ENCODE results near the gene AUTS2.

AUTS2 gene

DNA sequence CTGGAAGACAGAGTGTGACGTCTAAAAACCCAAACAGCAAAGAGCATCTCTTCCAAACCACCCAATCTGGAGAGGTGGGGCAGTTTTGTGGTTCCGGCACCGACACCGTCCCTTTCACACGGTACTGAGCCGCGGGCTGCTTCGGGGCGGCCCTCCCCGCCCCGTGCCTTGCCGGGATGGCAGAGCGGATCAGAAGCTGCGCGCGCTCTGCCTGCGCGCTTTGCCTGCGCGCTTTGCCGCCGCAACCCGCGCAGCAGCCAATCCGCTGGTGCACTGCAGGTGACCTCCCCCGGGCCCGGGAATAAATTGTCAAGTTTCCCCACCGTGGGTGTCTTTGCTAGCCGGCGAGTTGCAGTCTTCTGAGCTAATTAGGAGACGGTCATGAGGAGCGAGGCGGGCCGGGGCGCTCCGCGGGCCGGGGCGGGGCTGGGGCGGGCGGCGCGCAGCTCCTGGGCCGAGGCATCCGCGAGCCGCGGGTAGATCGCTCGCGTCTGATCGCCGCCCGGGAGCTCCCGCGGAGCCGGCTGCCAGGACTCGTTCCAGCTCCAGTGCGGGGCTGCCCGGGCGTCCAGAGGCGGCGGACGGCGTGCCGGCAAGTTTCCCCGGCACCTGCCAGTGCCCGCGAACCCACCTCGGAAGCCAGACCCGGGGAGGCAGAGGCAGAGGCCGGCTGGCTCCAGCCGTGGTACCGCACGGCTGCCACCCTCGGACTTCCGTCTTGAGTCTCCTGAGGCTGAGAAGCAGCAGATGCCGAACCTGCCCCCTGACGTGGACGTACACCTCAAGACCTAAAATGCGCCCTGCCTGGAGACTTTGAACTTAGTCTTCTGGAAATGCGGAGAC is 997.7 kb downstream of the AUTS2 start:
- H3K9ac ChIP-seq (ENCODE audit: low read length in 2 of 2), result no peak overlapping the region
- no peaks in the 10 kb centered on the region for H3K36me3 ChIP-seq (ENCODE audit: control insufficient read depth in 2 of 2, insufficient read depth in 2 of 2, low read length in 2 of 2)
- H3K9me3 ChIP-seq (ENCODE audit: control insufficient read depth in 2 of 2, low read length in 2 of 2), result no peaks in the 10 kb centered on the region
- no peak overlapping the region for H3K27ac ChIP-seq (ENCODE audit: low read length)
- no peaks in the 10 kb centered on the region for H3K27me3 ChIP-seq (ENCODE audit: control insufficient read depth in 1 of 2, insufficient read depth in 2 of 2, low read length in 2 of 2)
- H3K4me1 ChIP-seq (ENCODE audit: control insufficient read depth, insufficient read depth, low read length), result peaks cover 10% of the 10 kb centered on the region
- peak overlapping the region; percentile 37 to 63 for H3K4me3 ChIP-seq (ENCODE audit: low read length in 2 of 2)

DNA sequence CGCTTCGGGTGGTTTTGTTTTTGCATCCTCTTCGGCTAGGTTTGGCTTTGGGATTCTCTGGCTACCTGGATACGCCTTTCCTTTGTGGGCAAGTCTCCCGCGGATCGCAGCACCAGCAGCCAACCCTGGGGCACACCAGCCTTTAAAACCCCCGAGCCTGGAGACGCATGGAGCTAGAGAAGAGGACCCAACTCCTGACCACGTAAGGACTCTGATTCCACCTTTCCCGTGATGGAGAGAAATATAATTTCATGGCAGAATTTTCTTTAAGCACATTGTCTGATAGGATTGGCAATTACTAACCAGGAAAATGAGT is 998.3 kb downstream of the AUTS2 start:
- Histone ChIP-seq H3K9ac (ENCODE audit: low read length in 2 of 2) (no peak overlapping the region), H3K4me3 (ENCODE audit: low read length in 2 of 2) (peak overlapping the region; percentile 15 to 63), H3K9me3 (ENCODE audit: control insufficient read depth in 2 of 2, low read length in 2 of 2) (no peaks in the 10 kb centered on the region), H3K27me3 (ENCODE audit: control insufficient read depth in 1 of 2, insufficient read depth in 2 of 2, low read length in 2 of 2) (no peaks in the 10 kb centered on the region), H3K27ac (ENCODE audit: low read length) (no peak overlapping the region), H3K36me3 (ENCODE audit: control insufficient read depth in 2 of 2, insufficient read depth in 2 of 2, low read length in 2 of 2) (no peaks in the 10 kb centered on the region), H3K4me1 (ENCODE audit: control insufficient read depth, insufficient read depth, low read length) (peaks cover 10% of the 10 kb centered on the region)

DNA sequence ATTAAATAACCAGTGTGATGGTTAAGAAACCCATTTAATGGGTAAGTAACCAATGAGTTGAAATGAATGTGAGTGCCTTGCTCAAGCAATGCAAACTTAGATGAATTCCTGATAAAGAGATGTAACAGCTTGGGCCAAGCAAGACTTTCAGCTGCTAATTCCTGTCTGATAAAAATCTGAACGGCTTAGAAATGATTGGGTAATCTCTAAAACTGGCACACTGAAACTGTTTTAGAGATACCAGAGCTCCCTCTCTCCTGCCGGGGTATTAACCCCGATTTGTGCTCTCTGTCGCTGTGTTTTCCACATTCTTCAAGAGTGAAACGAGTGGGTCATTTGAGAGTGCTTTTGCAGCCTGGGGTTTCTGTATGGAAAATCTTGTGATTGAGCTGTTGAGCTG is 998.8 kb downstream of the AUTS2 start:
- H3K27ac ChIP-seq (ENCODE audit: low read length), result no peak overlapping the region
- H3K9ac ChIP-seq (ENCODE audit: low read length in 2 of 2), result no peak overlapping the region

DNA sequence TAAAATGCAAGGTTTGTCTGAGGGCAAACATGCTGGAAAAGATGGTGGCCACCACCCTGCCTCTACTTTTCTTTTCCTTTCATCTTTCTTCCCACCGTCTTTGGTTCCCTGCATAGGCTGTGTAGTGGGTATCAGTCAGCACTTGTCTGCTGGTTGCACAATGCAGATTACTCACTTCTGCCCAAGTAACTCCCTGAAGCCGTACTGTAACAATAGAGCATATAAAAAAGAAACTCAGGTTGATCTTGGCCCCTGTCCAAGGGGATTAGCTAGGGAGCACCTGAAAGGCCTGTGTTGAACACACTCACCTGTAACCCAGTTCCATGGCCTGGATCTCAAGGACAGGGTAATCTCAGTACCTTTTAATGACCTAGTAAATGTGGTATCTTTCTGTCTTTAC is 1000.7 kb downstream of the AUTS2 start:
- Histone ChIP-seq H3K27ac (ENCODE audit: low read length) (no peak overlapping the region), H3K4me3 (ENCODE audit: low read length in 2 of 2) (no peak overlapping the region), H3K27me3 (ENCODE audit: control insufficient read depth in 1 of 2, insufficient read depth in 2 of 2, low read length in 2 of 2) (no peaks in the 10 kb centered on the region), H3K9ac (ENCODE audit: low read length in 2 of 2) (no peak overlapping the region), H3K36me3 (ENCODE audit: control insufficient read depth in 2 of 2, insufficient read depth in 2 of 2, low read length in 2 of 2) (no peaks in the 10 kb centered on the region), H3K9me3 (ENCODE audit: control insufficient read depth in 2 of 2, low read length in 2 of 2) (peaks cover 0 to under 1% of the 10 kb centered on the region in 2 donors), H3K4me1 (ENCODE audit: control insufficient read depth, insufficient read depth, low read length) (peaks cover 10% of the 10 kb centered on the region)

More for the DNA sequence above, 998.8 kb downstream of the AUTS2 start:
- Histone ChIP-seq H3K27me3 (ENCODE audit: control insufficient read depth in 1 of 2, insufficient read depth in 2 of 2, low read length in 2 of 2) (no peaks in the 10 kb centered on the region), H3K4me1 (ENCODE audit: control insufficient read depth, insufficient read depth, low read length) (peaks cover 10% of the 10 kb centered on the region), H3K36me3 (ENCODE audit: control insufficient read depth in 2 of 2, insufficient read depth in 2 of 2, low read length in 2 of 2) (no peaks in the 10 kb centered on the region), H3K4me3 (ENCODE audit: low read length in 2 of 2) (no peak overlapping the region), H3K9me3 (ENCODE audit: control insufficient read depth in 2 of 2, low read length in 2 of 2) (no peaks in the 10 kb centered on the region)

DNA sequence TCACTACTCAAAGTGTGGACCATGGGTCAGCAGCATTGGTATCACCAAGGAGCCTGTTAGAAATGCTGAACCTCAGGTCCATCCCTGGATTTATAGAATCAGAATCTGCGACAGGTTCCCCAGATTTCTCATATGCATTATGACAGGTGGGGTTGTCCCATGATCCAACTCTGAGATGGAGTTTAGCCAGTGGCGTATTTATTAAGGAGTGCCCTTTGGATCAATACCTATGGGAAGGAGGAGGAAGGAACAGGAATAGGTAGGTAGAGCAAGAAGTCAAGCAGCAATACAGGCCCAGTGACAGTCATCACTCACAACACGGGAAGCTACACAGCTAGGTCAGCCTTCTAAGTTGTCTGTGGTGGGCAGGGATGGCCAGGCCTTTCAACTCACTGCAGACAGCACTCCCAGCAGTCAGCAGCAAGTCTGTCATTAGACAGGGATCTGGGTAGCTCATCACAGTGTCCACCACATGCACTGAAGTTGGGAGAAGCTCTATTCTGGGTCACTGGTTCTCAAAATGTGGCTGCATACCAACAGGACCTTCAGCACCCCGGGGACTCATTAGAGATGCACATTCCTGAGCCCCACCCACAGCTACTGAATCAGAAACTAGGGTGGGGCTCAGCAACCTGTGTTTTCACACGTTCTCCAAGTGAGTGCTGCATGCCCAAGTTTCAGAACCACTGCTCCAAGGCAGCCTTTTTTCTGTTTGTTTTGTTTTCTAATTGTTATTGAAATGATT is 1001.3 kb downstream of the AUTS2 start:
- H3K4me1 ChIP-seq (ENCODE audit: control insufficient read depth, insufficient read depth, low read length), result peaks cover 10% of the 10 kb centered on the region
- H3K9me3 ChIP-seq (ENCODE audit: control insufficient read depth in 2 of 2, low read length in 2 of 2), result peaks cover 0 to 7% of the 10 kb centered on the region in 2 donors
- H3K27me3 ChIP-seq (ENCODE audit: control insufficient read depth in 1 of 2, insufficient read depth in 2 of 2, low read length in 2 of 2), result no peaks in the 10 kb centered on the region
- H3K27ac ChIP-seq (ENCODE audit: low read length), result no peak overlapping the region
- no peak overlapping the region for H3K9ac ChIP-seq (ENCODE audit: low read length in 2 of 2)
- H3K36me3 ChIP-seq (ENCODE audit: control insufficient read depth in 2 of 2, insufficient read depth in 2 of 2, low read length in 2 of 2), result no peaks in the 10 kb centered on the region
- no peak overlapping the region for H3K4me3 ChIP-seq (ENCODE audit: low read length in 2 of 2)

DNA sequence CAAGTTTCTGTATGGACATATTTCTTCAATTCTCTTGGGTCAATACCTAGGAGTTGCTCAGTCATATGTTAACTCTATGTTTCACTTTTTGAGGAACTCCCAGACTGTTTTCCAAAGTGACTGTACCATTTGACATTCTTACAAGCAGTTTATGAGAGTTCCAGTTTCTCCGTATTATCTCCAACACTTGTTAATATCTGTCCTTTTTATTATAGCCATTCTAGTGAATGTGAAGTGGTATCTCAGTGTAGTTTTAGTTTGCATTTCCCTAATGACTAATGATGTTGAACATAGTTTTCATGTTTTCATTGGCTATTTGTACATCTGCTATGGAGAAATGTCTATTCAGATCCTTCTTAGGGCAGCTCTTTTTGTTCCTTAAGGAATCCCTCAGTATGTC is 1002.7 kb downstream of the AUTS2 start:
- no peak overlapping the region for H3K27ac ChIP-seq (ENCODE audit: low read length)
- H3K4me3 ChIP-seq (ENCODE audit: low read length in 2 of 2), result no peak overlapping the region
- peaks cover 0 to 7% of the 10 kb centered on the region in 2 donors for H3K9me3 ChIP-seq (ENCODE audit: control insufficient read depth in 2 of 2, low read length in 2 of 2)
- no peaks in the 10 kb centered on the region for H3K36me3 ChIP-seq (ENCODE audit: control insufficient read depth in 2 of 2, insufficient read depth in 2 of 2, low read length in 2 of 2)
- H3K4me1 ChIP-seq (ENCODE audit: control insufficient read depth, insufficient read depth, low read length), result peaks cover 5% of the 10 kb centered on the region
- H3K9ac ChIP-seq (ENCODE audit: low read length in 2 of 2), result no peak overlapping the region
- no peaks in the 10 kb centered on the region for H3K27me3 ChIP-seq (ENCODE audit: control insufficient read depth in 1 of 2, insufficient read depth in 2 of 2, low read length in 2 of 2)

DNA sequence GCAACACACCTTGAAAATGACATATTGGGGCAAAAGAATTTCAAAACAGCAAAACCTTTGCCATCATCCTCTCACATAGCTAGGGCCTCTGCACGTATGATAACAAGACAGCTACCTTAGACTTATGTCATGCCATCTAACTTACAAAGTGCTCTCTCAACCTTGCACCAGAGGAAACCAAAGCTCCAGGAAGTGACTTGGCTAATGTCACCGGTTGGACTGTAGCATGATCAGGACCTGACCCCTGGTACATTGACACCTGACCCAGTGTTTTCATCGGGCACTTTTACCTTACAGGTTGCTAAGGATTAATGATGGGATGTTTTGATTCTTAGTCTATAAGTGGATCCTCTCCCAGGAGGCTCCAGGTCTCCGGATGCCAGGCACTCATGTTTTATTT is 1003.8 kb downstream of the AUTS2 start:
- no peak overlapping the region for H3K9ac ChIP-seq (ENCODE audit: low read length in 2 of 2)
- no peaks in the 10 kb centered on the region for H3K27me3 ChIP-seq (ENCODE audit: control insufficient read depth in 1 of 2, insufficient read depth in 2 of 2, low read length in 2 of 2)
- no peaks in the 10 kb centered on the region for H3K4me1 ChIP-seq (ENCODE audit: control insufficient read depth, insufficient read depth, low read length)
- no peak overlapping the region for H3K27ac ChIP-seq (ENCODE audit: low read length)
- H3K4me3 ChIP-seq (ENCODE audit: low read length in 2 of 2), result no peak overlapping the region
- peaks cover 0 to 7% of the 10 kb centered on the region in 2 donors for H3K9me3 ChIP-seq (ENCODE audit: control insufficient read depth in 2 of 2, low read length in 2 of 2)
- no peaks in the 10 kb centered on the region for H3K36me3 ChIP-seq (ENCODE audit: control insufficient read depth in 2 of 2, insufficient read depth in 2 of 2, low read length in 2 of 2)

DNA sequence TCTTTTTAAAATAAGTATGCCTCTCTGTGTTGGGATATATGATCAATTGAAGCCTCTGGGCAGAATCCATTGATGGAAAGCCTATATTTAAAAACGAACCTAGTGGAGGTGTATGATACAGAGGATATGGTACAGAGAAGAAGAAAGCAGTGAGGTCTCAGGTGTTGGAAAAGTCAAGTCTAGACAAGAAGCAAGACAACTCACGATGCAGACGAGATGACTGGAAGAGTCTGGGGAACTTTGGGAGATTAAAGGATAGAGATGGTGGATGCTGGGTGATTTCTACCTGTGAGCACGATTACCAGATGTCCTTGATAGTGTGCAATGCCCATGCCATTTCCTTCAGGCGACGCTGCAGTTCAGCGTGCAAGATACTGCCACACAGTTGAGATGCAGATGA is 1009.0 kb downstream of the AUTS2 start:
- H3K4me1 ChIP-seq (ENCODE audit: control insufficient read depth, insufficient read depth, low read length), result no peaks in the 10 kb centered on the region

DNA sequence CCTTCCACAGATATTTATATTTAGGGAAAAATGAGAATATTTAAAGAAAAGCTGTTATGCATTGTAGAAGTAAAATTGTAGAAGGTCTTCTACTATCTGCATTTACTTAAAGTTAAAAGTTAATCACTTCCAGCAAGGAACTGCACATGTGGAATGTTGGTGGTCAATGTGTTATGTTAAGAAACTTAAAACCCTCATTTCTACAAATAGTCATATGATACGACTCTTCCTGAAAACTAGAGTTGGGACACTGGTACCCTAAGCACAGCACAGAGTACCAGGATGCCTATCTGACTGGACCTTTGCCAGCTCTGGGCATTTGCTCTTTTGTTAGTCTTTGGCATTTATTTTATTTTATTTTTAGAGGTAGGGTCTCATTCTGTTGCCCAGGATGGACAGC is 1009.5 kb downstream of the AUTS2 start:
- H3K9me3 ChIP-seq (ENCODE audit: control insufficient read depth in 2 of 2, low read length in 2 of 2), result peaks cover 0 to 7% of the 10 kb centered on the region in 2 donors
- H3K4me3 ChIP-seq (ENCODE audit: low read length in 2 of 2), result no peak overlapping the region
- no peaks in the 10 kb centered on the region for H3K4me1 ChIP-seq (ENCODE audit: control insufficient read depth, insufficient read depth, low read length)
- H3K9ac ChIP-seq (ENCODE audit: low read length in 2 of 2), result no peak overlapping the region
- H3K36me3 ChIP-seq (ENCODE audit: control insufficient read depth in 2 of 2, insufficient read depth in 2 of 2, low read length in 2 of 2), result no peaks in the 10 kb centered on the region
- no peaks in the 10 kb centered on the region for H3K27me3 ChIP-seq (ENCODE audit: control insufficient read depth in 1 of 2, insufficient read depth in 2 of 2, low read length in 2 of 2)
- H3K27ac ChIP-seq (ENCODE audit: low read length), result no peak overlapping the region

More for the DNA sequence above, 1009.0 kb downstream of the AUTS2 start:
- H3K9ac ChIP-seq (ENCODE audit: low read length in 2 of 2), result no peak overlapping the region
- H3K27me3 ChIP-seq (ENCODE audit: control insufficient read depth in 1 of 2, insufficient read depth in 2 of 2, low read length in 2 of 2), result no peaks in the 10 kb centered on the region
- H3K27ac ChIP-seq (ENCODE audit: low read length), result no peak overlapping the region
- no peak overlapping the region for H3K4me3 ChIP-seq (ENCODE audit: low read length in 2 of 2)
- H3K36me3 ChIP-seq (ENCODE audit: control insufficient read depth in 2 of 2, insufficient read depth in 2 of 2, low read length in 2 of 2), result no peaks in the 10 kb centered on the region
- H3K9me3 ChIP-seq (ENCODE audit: control insufficient read depth in 2 of 2, low read length in 2 of 2), result peaks cover 0 to 7% of the 10 kb centered on the region in 2 donors

DNA sequence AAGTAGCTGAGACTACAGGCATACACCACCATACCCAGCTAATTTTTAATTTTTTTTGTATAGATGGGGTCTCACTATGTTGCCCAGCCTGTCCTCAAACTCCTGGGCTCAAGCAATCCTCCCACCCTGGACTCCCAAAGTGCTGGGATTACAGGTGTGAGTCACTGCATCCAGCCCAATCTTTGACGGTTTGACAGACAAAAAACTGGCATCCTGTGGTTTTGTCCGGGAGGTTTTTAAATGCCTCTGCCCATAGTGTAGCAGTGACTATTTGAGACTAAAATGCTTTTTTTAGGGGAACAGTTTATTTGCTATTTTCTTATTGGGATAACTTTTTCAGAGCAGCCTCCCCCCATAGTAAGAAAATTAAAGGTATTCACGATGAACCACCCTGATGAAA is 1010.0 kb downstream of the AUTS2 start:
- Histone ChIP-seq H3K4me3 (ENCODE audit: low read length in 2 of 2) (no peak overlapping the region), H3K27me3 (ENCODE audit: control insufficient read depth in 1 of 2, insufficient read depth in 2 of 2, low read length in 2 of 2) (no peaks in the 10 kb centered on the region), H3K9me3 (ENCODE audit: control insufficient read depth in 2 of 2, low read length in 2 of 2) (peaks cover 0 to 7% of the 10 kb centered on the region in 2 donors), H3K4me1 (ENCODE audit: control insufficient read depth, insufficient read depth, low read length) (no peaks in the 10 kb centered on the region), H3K9ac (ENCODE audit: low read length in 2 of 2) (no peak overlapping the region), H3K36me3 (ENCODE audit: control insufficient read depth in 2 of 2, insufficient read depth in 2 of 2, low read length in 2 of 2) (no peaks in the 10 kb centered on the region), H3K27ac (ENCODE audit: low read length) (no peak overlapping the region)

DNA sequence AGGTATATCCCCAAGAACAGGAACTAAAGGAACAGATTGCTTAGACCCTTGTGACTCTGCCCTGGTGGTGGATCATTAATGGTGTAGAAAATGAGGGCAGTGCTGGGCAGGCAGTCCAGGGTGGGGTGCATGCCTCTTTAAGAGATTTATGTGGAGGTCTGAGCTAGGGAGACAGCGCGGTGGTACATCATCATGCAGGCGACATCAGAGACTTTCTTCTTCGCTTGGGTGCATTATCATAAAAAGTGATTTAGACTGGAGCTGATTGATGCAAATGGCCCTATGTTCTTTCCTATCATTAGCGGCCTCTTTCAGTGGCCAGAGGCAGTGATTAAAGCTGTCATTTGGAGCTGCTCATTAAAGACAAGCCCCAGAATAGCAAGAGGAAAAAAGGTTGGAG is 1014.5 kb downstream of the AUTS2 start:
- Histone ChIP-seq H3K9me3 (ENCODE audit: control insufficient read depth in 2 of 2, low read length in 2 of 2) (no peaks in the 10 kb centered on the region), H3K9ac (ENCODE audit: low read length in 2 of 2) (no peak overlapping the region), H3K27me3 (ENCODE audit: control insufficient read depth in 1 of 2, insufficient read depth in 2 of 2, low read length in 2 of 2) (no peaks in the 10 kb centered on the region)

More for the DNA sequence above, 1014.5 kb downstream of the AUTS2 start:
- Histone ChIP-seq H3K4me1 (ENCODE audit: control insufficient read depth, insufficient read depth, low read length) (peaks cover 16% of the 10 kb centered on the region), H3K4me3 (ENCODE audit: low read length in 2 of 2) (no peak overlapping the region), H3K36me3 (ENCODE audit: control insufficient read depth in 2 of 2, insufficient read depth in 2 of 2, low read length in 2 of 2) (no peaks in the 10 kb centered on the region), H3K27ac (ENCODE audit: low read length) (no peak overlapping the region)
